ENCODE results near the gene SLC39A9.

GRCh38 chr14:69460093-69460701 is 61.7 kb downstream of the SLC39A9 start:
- TF ChIP-seq CTCF (IDR thresholded peaks at IDR 0.05) (peak; percentile 72 to 83 (median 75)), POLR2A (IDR thresholded peaks at IDR 0.05; ENCODE audit: low read depth) (no peak), POLR2AphosphoS5 (IDR thresholded peaks at IDR 0.05) (peak in 1 of 2 donors; percentile 43)
